ENCODE results near the gene SYNE2.

SYNE2 gene

GRCh38 chr14:64233531-64234190 lies 380.9 kb downstream of the SYNE2 start:
- TF ChIP-seq, protein P1, sequence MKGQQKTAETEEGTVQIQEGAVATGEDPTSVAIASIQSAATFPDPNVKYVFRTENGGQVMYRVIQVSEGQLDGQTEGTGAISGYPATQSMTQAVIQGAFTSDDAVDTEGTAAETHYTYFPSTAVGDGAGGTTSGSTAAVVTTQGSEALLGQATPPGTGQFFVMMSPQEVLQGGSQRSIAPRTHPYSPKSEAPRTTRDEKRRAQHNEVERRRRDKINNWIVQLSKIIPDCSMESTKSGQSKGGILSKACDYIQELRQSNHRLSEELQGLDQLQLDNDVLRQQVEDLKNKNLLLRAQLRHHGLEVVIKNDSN (IDR thresholded peaks at IDR 0.05): no peak
- TF ChIP-seq TAF1 (IDR thresholded peaks at IDR 0.05; ENCODE audit: low read depth): no peak
- TF ChIP-seq TEAD4 (IDR thresholded peaks at IDR 0.05): no peak
- TF ChIP-seq CREB1 (IDR thresholded peaks at IDR 0.05; ENCODE audit: low read depth): no peak
- no peak for TF ChIP-seq TCF12 (IDR thresholded peaks at IDR 0.05; ENCODE audit: low read depth)
- no peak for TF ChIP-seq YY1 (IDR thresholded peaks at IDR 0.05; ENCODE audit: low read depth)
- no peak for TF ChIP-seq REST (IDR thresholded peaks at IDR 0.05; ENCODE audit: low read depth)
- TF ChIP-seq NFIC (IDR thresholded peaks at IDR 0.05): no peak
- TF ChIP-seq ZBTB7A (IDR thresholded peaks at IDR 0.05; ENCODE audit: low read depth): no peak
- TF ChIP-seq EGR1 (IDR thresholded peaks at IDR 0.05): no peak
- no peak for TF ChIP-seq CEBPB (IDR thresholded peaks at IDR 0.05)
- TF ChIP-seq RAD21 (IDR thresholded peaks at IDR 0.05; ENCODE audit: low read depth): no peak

GRCh38 chr14:64234877-64235651 lies 382.3 kb downstream of the SYNE2 start:
- TF ChIP-seq TAF1 (IDR thresholded peaks at IDR 0.05; ENCODE audit: low read depth): no peak
- TF ChIP-seq ZBTB7A (IDR thresholded peaks at IDR 0.05; ENCODE audit: low read depth): no peak
- TF ChIP-seq YY1 (IDR thresholded peaks at IDR 0.05; ENCODE audit: low read depth): no peak
- 0 out of 2 replicates have a peak, but pooled peaks have one; percentile 13 for TF ChIP-seq NFIC (IDR thresholded peaks at IDR 0.05)

DNA sequence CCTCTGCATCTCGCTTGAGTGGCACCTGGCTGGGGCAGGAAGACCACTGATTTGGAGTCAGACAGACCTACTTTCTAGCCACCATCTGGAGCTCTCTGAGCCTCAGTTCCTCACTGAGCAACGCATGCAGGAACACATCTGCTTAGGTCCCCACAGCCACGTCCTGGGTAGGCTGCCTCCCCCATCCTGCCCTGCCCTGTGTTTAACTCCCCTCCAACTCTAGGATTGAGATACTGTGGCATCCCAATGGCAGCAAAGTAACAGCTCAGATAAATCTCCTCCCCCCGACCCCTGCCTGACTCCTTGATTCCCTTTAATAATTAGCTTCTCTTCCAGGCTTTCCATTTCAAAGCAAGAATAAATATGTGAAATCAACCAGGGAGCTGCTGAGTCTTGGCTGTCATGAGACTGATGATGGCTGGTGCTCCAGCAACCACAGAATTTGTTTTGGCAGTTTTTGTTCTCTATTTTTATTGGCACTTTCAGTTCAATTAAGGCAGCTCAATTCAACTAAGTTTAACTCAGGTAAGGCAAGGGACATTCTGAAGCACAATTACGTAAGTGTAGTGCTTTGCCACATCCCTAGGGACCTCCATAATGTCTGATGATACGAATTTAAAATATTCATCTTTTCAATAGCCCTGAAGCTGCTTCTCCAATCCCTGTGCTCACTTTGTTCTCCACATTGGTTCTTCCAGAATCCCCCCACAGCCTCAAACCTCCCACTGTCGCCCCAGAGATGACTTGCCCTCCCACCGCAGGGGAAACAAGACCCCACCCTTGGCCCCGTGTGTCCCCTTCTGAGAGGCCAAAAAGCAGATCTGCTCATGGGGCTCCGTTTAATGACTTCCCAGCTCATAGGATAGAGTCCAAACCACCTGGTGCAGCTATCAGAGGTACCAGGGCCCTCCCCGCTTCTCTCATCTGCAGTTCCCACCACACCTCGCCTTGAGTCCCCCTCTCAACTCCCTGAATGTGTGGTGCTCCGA lies 383.1 kb downstream of the SYNE2 start:
- TF ChIP-seq EGR1 (IDR thresholded peaks at IDR 0.05) (no peak), TAF1 (IDR thresholded peaks at IDR 0.05; ENCODE audit: low read depth) (no peak), YY1 (IDR thresholded peaks at IDR 0.05; ENCODE audit: low read depth) (no peak), CEBPB (IDR thresholded peaks at IDR 0.05) (no peak), ZBTB7A (IDR thresholded peaks at IDR 0.05; ENCODE audit: low read depth) (no peak), RAD21 (IDR thresholded peaks at IDR 0.05; ENCODE audit: low read depth) (no peak), FOXM1 (IDR thresholded peaks at IDR 0.05; ENCODE audit: borderline replicate concordance, low read depth) (no peak), NFIC (IDR thresholded peaks at IDR 0.05) (no peak), CREB1 (IDR thresholded peaks at IDR 0.05; ENCODE audit: low read depth) (no peak), REST (IDR thresholded peaks at IDR 0.05; ENCODE audit: low read depth) (no peak)
- TF ChIP-seq, protein P2, sequence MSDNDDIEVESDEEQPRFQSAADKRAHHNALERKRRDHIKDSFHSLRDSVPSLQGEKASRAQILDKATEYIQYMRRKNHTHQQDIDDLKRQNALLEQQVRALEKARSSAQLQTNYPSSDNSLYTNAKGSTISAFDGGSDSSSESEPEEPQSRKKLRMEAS (IDR thresholded peaks at IDR 0.05): no peak
- TF ChIP-seq, protein P1 (IDR thresholded peaks at IDR 0.05): no peak

DNA sequence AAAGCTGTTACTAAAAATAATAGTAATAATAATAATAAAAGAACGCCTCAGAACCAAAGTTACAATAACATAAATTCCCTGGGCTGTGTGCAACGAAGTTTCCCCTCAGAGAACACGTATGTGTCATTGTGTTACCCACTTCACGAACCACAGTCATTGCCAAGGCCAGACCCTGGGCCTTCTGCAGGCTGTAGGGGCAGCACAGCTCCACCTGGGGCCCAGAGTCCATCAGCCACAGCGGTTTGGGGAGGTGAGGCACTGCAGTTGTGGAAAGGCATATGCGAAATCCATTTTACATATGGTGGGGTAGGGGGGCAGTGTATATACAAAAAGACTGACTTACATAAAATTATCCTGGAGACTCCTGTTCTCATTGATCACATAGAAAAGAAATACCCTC lies 385.2 kb downstream of the SYNE2 start:
- no peak for TF ChIP-seq YY1 (IDR thresholded peaks at IDR 0.05; ENCODE audit: low read depth)
- TF ChIP-seq ZBTB7A (IDR thresholded peaks at IDR 0.05; ENCODE audit: low read depth): no peak
- TF ChIP-seq TAF1 (IDR thresholded peaks at IDR 0.05; ENCODE audit: low read depth): no peak
- no peak for TF ChIP-seq EP300 (IDR thresholded peaks at IDR 0.05; ENCODE audit: borderline replicate concordance)
- no peak for TF ChIP-seq CEBPB (IDR thresholded peaks at IDR 0.05)
- TF ChIP-seq FOXM1 (IDR thresholded peaks at IDR 0.05; ENCODE audit: borderline replicate concordance, low read depth): no peak
- TF ChIP-seq RAD21 (IDR thresholded peaks at IDR 0.05; ENCODE audit: low read depth): no peak
- TF ChIP-seq CREB1 (IDR thresholded peaks at IDR 0.05; ENCODE audit: low read depth): no peak

GRCh38 chr14:64238631-64239030 lies 385.8 kb downstream of the SYNE2 start:
- TF ChIP-seq ZBTB7A (IDR thresholded peaks at IDR 0.05; ENCODE audit: low read depth) (no peak), EP300 (IDR thresholded peaks at IDR 0.05; ENCODE audit: borderline replicate concordance) (no peak)

Measured in Ishikawa (cell line).